HepG2 (cell line): ENCODE results near the gene TEAD3. TPM values are rescaled to one million over a fixed set of nuclear protein-coding genes. Genes with fewer than 3 reads are reported as not detected.
A peak's percentile ranks its signal among the peaks of the same experiment; 100 is the strongest.

Experiments used
- DBP ChIP-seq: sonication (generic); formaldehyde crosslinking; IDR thresholded peaks from 2 replicates; pipeline ENCODE4 v1.4.0; 2020; ENCODE audit warnings: missing genetic modification reagents; ENCODE audit errors: not compliant biosample characterization
- EEA1 ChIP-seq: sonication (generic); formaldehyde crosslinking; IDR thresholded peaks from 2 replicates; pipeline ENCODE4 v1.5.1; 2020; ENCODE audit warnings: mild to moderate bottlenecking, missing genetic modification reagents, borderline replicate concordance
- FOXP1 ChIP-seq, 2 experiments: fragments of 450-650 bp in 1 of 2; IDR thresholded peaks; 2 replicates each; pipeline ENCODE4 v1.6.1; 2017 to 2018; ENCODE audit warnings: antibody characterized with exemption in 1 of 2
- KLF9 ChIP-seq: IDR thresholded peaks from 2 replicates; pipeline ENCODE4 v1.6.1; 2016; ENCODE audit warnings: low read depth
- MTA3 ChIP-seq: sonication (generic); formaldehyde crosslinking; IDR thresholded peaks from 2 replicates; pipeline ENCODE4 v1.4.0; 2020; ENCODE audit warnings: missing genetic modification reagents
- RXRB ChIP-seq: IDR thresholded peaks from 2 replicates; pipeline ENCODE4 v1.6.1; 2016; ENCODE audit warnings: borderline replicate concordance, missing genetic modification reagents, missing compliant biosample characterization
- SALL1 ChIP-seq: sonication (generic); formaldehyde crosslinking; IDR thresholded peaks from 2 replicates; pipeline ENCODE4 v1.8.0; 2022; ENCODE audit warnings: mild to moderate bottlenecking, missing genetic modification reagents
- SETDB1 ChIP-seq: sonication (generic); formaldehyde crosslinking; IDR thresholded peaks from 2 replicates; pipeline ENCODE4 v1.5.1; 2020; ENCODE audit warnings: missing genetic modification reagents, mild to moderate bottlenecking, borderline replicate concordance
- XRCC5 ChIP-seq: fragments of 200-400 bp; formaldehyde crosslinking; optimal IDR thresholded peaks from 2 replicates; pipeline ENCODE3; 2017; ENCODE audit warnings: mild to moderate bottlenecking, low read length
- ZSCAN20 ChIP-seq: sonication (generic); formaldehyde crosslinking; IDR thresholded peaks from 2 replicates; pipeline ENCODE4 v1.4.0; 2020; ENCODE audit warnings: missing genetic modification reagents, mild to moderate bottlenecking, borderline replicate concordance
- polyA plus RNA-seq, 8 experiments: library from polyadenylated mRNA; depleted of rRNA in 3 of 8; stranded (reverse) in 7 of 8; unstranded in 1 of 8; fragments of >200 nt; fragmentation: Illumina TruSeq in 4 of 8; extraction: Trizol in 4 of 8; gene quantifications; 2 replicates each; pipeline versions ENCODE4 v1.2.1 to v1.2.3, GENCODE V29; 2011 to 2016; ENCODE audit warnings: low read depth in 4 of 8, missing spikeins in 1 of 8, mixed read lengths in 1 of 8; ENCODE audit not compliant: insufficient read depth in 1 of 8
- total RNA-seq, 5 experiments: library from RNA; depleted of rRNA; stranded (reverse); fragments of >200 nt; fragmentation: Illumina TruSeq; extraction: Trizol; gene quantifications; 2 replicates each; pipeline ENCODE4 v1.2.3, GENCODE V29; 2016; ENCODE audit warnings: low read depth in 1 of 5
- TF ChIP-seq, protein P1 (sequence below): sonication (generic); formaldehyde crosslinking; IDR thresholded peaks from 2 replicates; pipeline ENCODE4 v1.4.0; 2020; ENCODE audit warnings: missing genetic modification reagents, borderline replicate concordance
- TF ChIP-seq, protein P2 (sequence below): IDR thresholded peaks from 2 replicates; pipeline ENCODE4 v1.4.0; 2020; ENCODE audit warnings: mild to moderate bottlenecking, missing genetic modification reagents

Gene TEAD3
- total and polyA plus RNA-seq, 2 of the 13 experiments (the other 11 are each of a cell fraction or from before 2014, with no cell fraction given), result 15.1 to 16.5 TPM

DNA sequence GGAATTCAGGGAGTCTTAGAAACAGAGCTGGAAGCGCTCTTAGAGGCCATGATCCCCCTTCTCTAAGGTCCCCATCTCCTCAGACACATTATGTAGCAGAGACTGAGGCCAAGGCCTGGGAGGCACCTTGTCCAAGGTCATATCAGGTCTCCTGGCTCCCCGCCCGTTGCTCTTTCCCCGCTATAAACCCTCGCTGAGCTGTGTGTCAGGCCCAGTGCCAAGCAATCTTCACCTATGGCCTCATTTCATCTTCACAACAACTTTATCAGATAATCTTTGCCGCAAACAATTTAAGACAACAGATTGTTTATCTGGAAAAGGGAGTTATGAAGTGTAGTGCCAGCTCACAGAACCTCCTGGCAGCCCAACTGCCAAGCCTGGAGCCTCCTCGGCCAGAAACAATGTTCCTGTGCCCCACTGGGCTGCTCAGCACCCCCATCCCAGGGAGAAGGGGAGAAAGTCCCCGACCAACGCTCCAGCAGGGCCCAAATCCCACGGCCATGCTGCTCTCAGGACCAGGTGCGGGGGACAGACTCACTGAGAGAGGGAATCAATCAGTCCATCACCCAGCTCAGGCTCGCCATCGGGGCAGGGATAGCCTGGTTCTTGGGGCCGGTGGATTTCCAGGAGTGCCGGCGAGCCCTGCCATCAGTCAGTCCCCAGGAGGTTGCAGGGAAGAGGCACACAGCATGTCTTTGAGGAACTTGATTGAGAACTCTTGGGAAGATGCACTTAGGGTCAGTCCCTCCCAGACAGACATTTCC lies 61.6 kb downstream of the TEAD3 start (continued):
- TF ChIP-seq, protein P1, sequence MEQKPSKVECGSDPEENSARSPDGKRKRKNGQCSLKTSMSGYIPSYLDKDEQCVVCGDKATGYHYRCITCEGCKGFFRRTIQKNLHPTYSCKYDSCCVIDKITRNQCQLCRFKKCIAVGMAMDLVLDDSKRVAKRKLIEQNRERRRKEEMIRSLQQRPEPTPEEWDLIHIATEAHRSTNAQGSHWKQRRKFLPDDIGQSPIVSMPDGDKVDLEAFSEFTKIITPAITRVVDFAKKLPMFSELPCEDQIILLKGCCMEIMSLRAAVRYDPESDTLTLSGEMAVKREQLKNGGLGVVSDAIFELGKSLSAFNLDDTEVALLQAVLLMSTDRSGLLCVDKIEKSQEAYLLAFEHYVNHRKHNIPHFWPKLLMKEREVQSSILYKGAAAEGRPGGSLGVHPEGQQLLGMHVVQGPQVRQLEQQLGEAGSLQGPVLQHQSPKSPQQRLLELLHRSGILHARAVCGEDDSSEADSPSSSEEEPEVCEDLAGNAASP, result peak; percentile 80; the same call in 1 of the 2 replicates
- TF ChIP-seq KLF9 (CRISPR knock-in tag) (no peak), XRCC5 (peak; percentile 21), EEA1 (no peak), DBP (CRISPR knock-in tag) (no peak), SETDB1 (no peak), SALL1 (peak; percentile 44; the same call in 1 of the 2 replicates), ZSCAN20 (CRISPR knock-in tag) (no peak), MTA3 (CRISPR knock-in tag) (no peak), RXRB (CRISPR knock-in tag) (peak; percentile 78), FOXP1 (IDR thresholded peaks at IDR 0.05) (no peak), FOXP1 (CRISPR knock-in tag; IDR thresholded peaks at IDR 0.05) (peak; percentile 15; the same call in 1 of the 2 replicates)
- TF ChIP-seq, protein P2, sequence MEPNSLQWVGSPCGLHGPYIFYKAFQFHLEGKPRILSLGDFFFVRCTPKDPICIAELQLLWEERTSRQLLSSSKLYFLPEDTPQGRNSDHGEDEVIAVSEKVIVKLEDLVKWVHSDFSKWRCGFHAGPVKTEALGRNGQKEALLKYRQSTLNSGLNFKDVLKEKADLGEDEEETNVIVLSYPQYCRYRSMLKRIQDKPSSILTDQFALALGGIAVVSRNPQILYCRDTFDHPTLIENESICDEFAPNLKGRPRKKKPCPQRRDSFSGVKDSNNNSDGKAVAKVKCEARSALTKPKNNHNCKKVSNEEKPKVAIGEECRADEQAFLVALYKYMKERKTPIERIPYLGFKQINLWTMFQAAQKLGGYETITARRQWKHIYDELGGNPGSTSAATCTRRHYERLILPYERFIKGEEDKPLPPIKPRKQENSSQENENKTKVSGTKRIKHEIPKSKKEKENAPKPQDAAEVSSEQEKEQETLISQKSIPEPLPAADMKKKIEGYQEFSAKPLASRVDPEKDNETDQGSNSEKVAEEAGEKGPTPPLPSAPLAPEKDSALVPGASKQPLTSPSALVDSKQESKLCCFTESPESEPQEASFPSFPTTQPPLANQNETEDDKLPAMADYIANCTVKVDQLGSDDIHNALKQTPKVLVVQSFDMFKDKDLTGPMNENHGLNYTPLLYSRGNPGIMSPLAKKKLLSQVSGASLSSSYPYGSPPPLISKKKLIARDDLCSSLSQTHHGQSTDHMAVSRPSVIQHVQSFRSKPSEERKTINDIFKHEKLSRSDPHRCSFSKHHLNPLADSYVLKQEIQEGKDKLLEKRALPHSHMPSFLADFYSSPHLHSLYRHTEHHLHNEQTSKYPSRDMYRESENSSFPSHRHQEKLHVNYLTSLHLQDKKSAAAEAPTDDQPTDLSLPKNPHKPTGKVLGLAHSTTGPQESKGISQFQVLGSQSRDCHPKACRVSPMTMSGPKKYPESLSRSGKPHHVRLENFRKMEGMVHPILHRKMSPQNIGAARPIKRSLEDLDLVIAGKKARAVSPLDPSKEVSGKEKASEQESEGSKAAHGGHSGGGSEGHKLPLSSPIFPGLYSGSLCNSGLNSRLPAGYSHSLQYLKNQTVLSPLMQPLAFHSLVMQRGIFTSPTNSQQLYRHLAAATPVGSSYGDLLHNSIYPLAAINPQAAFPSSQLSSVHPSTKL (CRISPR knock-in tag), result peak; percentile 50; the same call in 1 of the 2 replicates
